Osteoblast (primary cell): ENCODE results near the gene AATF. TPM values are rescaled to one million over a fixed set of nuclear protein-coding genes. Genes with fewer than 3 reads are reported as not detected.

Source experiments
- DNase-seq: peaks from one replicate; pipeline ENCODE4 v3.0.0; 2011; ENCODE audit warnings: low spot score, mixed read lengths; ENCODE audit not compliant: insufficient read length; ENCODE audit errors: missing footprints
- H2AFZ ChIP-seq: 2 replicates; pipeline ENCODE4 v1.6.0; 2011; ENCODE audit warnings: mild to moderate bottlenecking, low read length
- H3K27ac ChIP-seq: 2 replicates; pipeline ENCODE4 v1.5.1; 2011; ENCODE audit warnings: mild to moderate bottlenecking, low read depth, low read length, moderate library complexity
- H3K27me3 ChIP-seq: 2 replicates; pipeline ENCODE4 v1.6.0; 2012; ENCODE audit warnings: mild to moderate bottlenecking, control low read depth, inconsistent platforms, low read length, moderate library complexity; ENCODE audit not compliant: insufficient read depth
- H3K36me3 ChIP-seq: 2 replicates; pipeline ENCODE4 v1.5.1; 2011; ENCODE audit warnings: mild to moderate bottlenecking, low read length, control low read depth, moderate library complexity; ENCODE audit not compliant: insufficient read depth
- H3K4me1 ChIP-seq: 2 replicates; pipeline ENCODE4 v1.5.1; 2011; ENCODE audit warnings: mild to moderate bottlenecking, low read length, control low read depth, moderate library complexity; ENCODE audit not compliant: insufficient read depth
- H3K4me2 ChIP-seq: 2 replicates; pipeline ENCODE4 v1.6.0; 2011; ENCODE audit warnings: mild to moderate bottlenecking, low read length; ENCODE audit not compliant: insufficient read depth
- H3K4me3 ChIP-seq: fragments of 200-600 bp; sonication (generic); 3 replicates; pipeline ENCODE4 v1.5.1; 2012; ENCODE audit warnings: mild to moderate bottlenecking, low read length, inconsistent platforms; ENCODE audit not compliant: insufficient read depth
- H3K79me2 ChIP-seq: 2 replicates; pipeline ENCODE4 v1.6.0; 2012; ENCODE audit warnings: mild to moderate bottlenecking, low read length, control low read depth, inconsistent platforms; ENCODE audit not compliant: insufficient read depth
- H3K9me3 ChIP-seq: 2 replicates; pipeline ENCODE4 v1.5.1; 2011; ENCODE audit warnings: low read depth, low read length, control low read depth
- H4K20me1 ChIP-seq: 2 replicates; pipeline ENCODE4 v1.6.0; 2012; ENCODE audit warnings: mild to moderate bottlenecking, low read length, control low read depth; ENCODE audit not compliant: insufficient read depth
- CTCF ChIP-seq: IDR thresholded peaks from 2 replicates; pipeline ENCODE4 v1.5.1; 2011; ENCODE audit warnings: mild to moderate bottlenecking, low read depth, low read length, moderate library complexity; ENCODE audit errors: extremely low read depth
- total RNA-seq: library from RNA; depleted of rRNA; stranded (reverse); fragments of >200 nt; gene quantifications from 2 replicates; pipeline ENCODE4 v1.2.3, GENCODE V29; 2012

AATF gene
- total RNA-seq, 1 donor, result 22.4 TPM

- TF ChIP-seq CTCF, result no peak
- H3K36me3 ChIP-seq, result no peaks in the 10 kb centered on the region
- no peak overlapping the region for H3K27ac ChIP-seq
- H4K20me1 ChIP-seq, result peaks cover 5% of the 10 kb centered on the region
- H3K4me2 ChIP-seq, result no peak overlapping the region
- H3K79me2 ChIP-seq, result peaks cover 31% of the 10 kb centered on the region
- H3K27me3 ChIP-seq, result no peaks in the 10 kb centered on the region
- no peak overlapping the region for H3K4me3 ChIP-seq
- DNase-seq, result no peak
- no peak overlapping the region for H2AFZ ChIP-seq
- no peaks in the 10 kb centered on the region for H3K4me1 ChIP-seq
- no peaks in the 10 kb centered on the region for H3K9me3 ChIP-seq
Measured at GRCh38 chr17:36972186-36972700, 23.5 kb downstream of the AATF start.

- DNase-seq, result no peak
- H3K4me2 ChIP-seq, result no peak overlapping the region
- no peaks in the 10 kb centered on the region for H3K36me3 ChIP-seq
- peaks cover 5% of the 10 kb centered on the region for H4K20me1 ChIP-seq
- H3K4me3 ChIP-seq, result no peak overlapping the region
- no peak overlapping the region for H2AFZ ChIP-seq
- no peaks in the 10 kb centered on the region for H3K9me3 ChIP-seq
- H3K27ac ChIP-seq, result no peak overlapping the region
- no peaks in the 10 kb centered on the region for H3K4me1 ChIP-seq
- no peaks in the 10 kb centered on the region for H3K27me3 ChIP-seq
- peaks cover 34% of the 10 kb centered on the region for H3K79me2 ChIP-seq
- no peak for TF ChIP-seq CTCF
Measured at GRCh38 chr17:36972905-36973304, 24.2 kb downstream of the AATF start.

- Histone ChIP-seq H2AFZ (no peak overlapping the region), H3K79me2 (peaks cover 43% of the 10 kb centered on the region)
Measured at GRCh38 chr17:36975922-36976515, 27.3 kb downstream of the AATF start.

More at GRCh38 chr17:36975922-36976515, 27.3 kb downstream of the AATF start:
- no peak overlapping the region for H3K27ac ChIP-seq
- peaks cover 17% of the 10 kb centered on the region for H3K4me1 ChIP-seq
- TF ChIP-seq CTCF, result no peak
- H3K4me2 ChIP-seq, result no peak overlapping the region
- DNase-seq, result no peak
- no peak overlapping the region for H3K4me3 ChIP-seq
- no peaks in the 10 kb centered on the region for H3K9me3 ChIP-seq
- no peaks in the 10 kb centered on the region for H3K27me3 ChIP-seq
- H3K36me3 ChIP-seq, result no peaks in the 10 kb centered on the region
- peaks cover 5% of the 10 kb centered on the region for H4K20me1 ChIP-seq
